ENCODE results near the gene DNM3. TPM values are rescaled to one million over a fixed set of nuclear protein-coding genes. Genes with fewer than 3 reads are reported as not detected.

Gene DNM3
- total RNA-seq, 1 experiment from 2014 or later, result 0.11 TPM

- CTCF ChIA-PET, result interaction anchor here (1.5 kb wide), 1 partner anchor 17 kb away, joined by 4 read pairs; no protein-coding TSS in a partner anchor
- no peak overlapping the region for H3K4me3 Mint-ChIP-seq (ENCODE audit: unreplicated experiment)
- no peak for TF ChIP-seq CTCF (IDR thresholded peaks at IDR 0.05; ENCODE audit: insufficient read depth in 1 of 2, low read depth in 1 of 2, low read length in 1 of 2, severe bottlenecking in 1 of 2, unreplicated experiment in 1 of 2)
- no peak for DNase-seq
- Histone ChIP-seq H3K9me3 (no peaks in the 10 kb centered on the region; the same call in 1 of the 2 replicates), H3K36me3 (ENCODE audit: control insufficient read depth, insufficient read depth, low read length) (no peaks in the 10 kb centered on the region), H3K4me3 (ENCODE audit: low read depth, low read length) (no peak overlapping the region), H3K4me1 (no peaks in the 10 kb centered on the region), H3K27me3 (replicated peaks; ENCODE audit: control insufficient read depth, insufficient read depth, low read length) (no peaks in the 10 kb centered on the region)
- intact Hi-C loops (cut with micrococcal nuclease; ENCODE audit: unreplicated experiment), result no loop called here
- no peaks in the 10 kb centered on the region for H3K9me3 Mint-ChIP-seq (ENCODE audit: unreplicated experiment)
- POLR2A ChIA-PET, result no interaction called here
- BruUV-seq (replicated peaks), result no TSS peak
- no peaks in the 10 kb centered on the region for H3K36me3 Mint-ChIP-seq (ENCODE audit: insufficient read depth, unreplicated experiment)
- no peaks in the 10 kb centered on the region for H3K4me1 Mint-ChIP-seq (ENCODE audit: low read depth, unreplicated experiment)
- H3K27me3 Mint-ChIP-seq (ENCODE audit: insufficient read depth, unreplicated experiment), result peaks cover 6% of the 10 kb centered on the region
- no peak overlapping the region for H3K27ac Mint-ChIP-seq (ENCODE audit: unreplicated experiment)
Measured at GRCh38 chr1:171911506-171911905, 70.2 kb downstream of the DNM3 start.

- Mint-ChIP-seq H3K27ac (ENCODE audit: unreplicated experiment) (no peak overlapping the region), H3K9me3 (ENCODE audit: unreplicated experiment) (no peaks in the 10 kb centered on the region), H3K27me3 (ENCODE audit: insufficient read depth, unreplicated experiment) (peaks cover 3% of the 10 kb centered on the region), H3K4me3 (ENCODE audit: unreplicated experiment) (no peak overlapping the region), H3K4me1 (ENCODE audit: low read depth, unreplicated experiment) (no peaks in the 10 kb centered on the region), H3K36me3 (ENCODE audit: insufficient read depth, unreplicated experiment) (no peaks in the 10 kb centered on the region)
- no peaks in the 10 kb centered on the region for H3K9me3 ChIP-seq
- H3K27me3 ChIP-seq (replicated peaks; ENCODE audit: control insufficient read depth, insufficient read depth, low read length), result no peaks in the 10 kb centered on the region
- DNase-seq, result no peak
- H3K36me3 ChIP-seq (ENCODE audit: control insufficient read depth, insufficient read depth, low read length), result no peaks in the 10 kb centered on the region
- no peak overlapping the region for H3K4me3 ChIP-seq (ENCODE audit: low read depth, low read length)
- CTCF ChIA-PET, result interaction anchor here (1.5 kb wide), 1 partner anchor 16 kb away, joined by 4 read pairs; no protein-coding TSS in a partner anchor
- no peak for TF ChIP-seq CTCF (IDR thresholded peaks at IDR 0.05; ENCODE audit: insufficient read depth in 1 of 2, low read depth in 1 of 2, low read length in 1 of 2, severe bottlenecking in 1 of 2, unreplicated experiment in 1 of 2)
- POLR2A ChIA-PET, result no interaction called here
- no peaks in the 10 kb centered on the region for H3K4me1 ChIP-seq
- intact Hi-C loops (cut with micrococcal nuclease; ENCODE audit: unreplicated experiment), result no loop called here
- no TSS peak for BruUV-seq (replicated peaks)
Measured at GRCh38 chr1:171912509-171913175, 71.3 kb downstream of the DNM3 start.

DNA sequence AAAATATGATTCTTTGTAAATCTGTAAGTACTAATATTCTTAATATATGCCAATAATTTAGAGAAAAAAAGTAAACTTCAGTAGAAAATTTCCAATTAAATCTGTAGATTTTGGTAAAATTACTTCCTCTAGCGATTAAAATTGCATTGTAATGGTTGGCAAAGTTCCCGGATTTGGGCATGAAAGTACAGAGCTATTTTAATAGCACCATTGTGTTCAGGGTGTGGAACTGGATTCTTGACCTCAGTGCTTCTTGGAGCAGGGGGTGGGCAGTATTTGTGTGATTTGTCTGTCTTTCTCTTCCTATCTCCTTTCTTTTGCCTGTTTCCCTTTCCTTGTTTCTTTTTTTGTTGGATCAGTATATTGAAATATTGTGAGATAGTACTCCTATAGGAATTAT lies 72.1 kb downstream of the DNM3 start:
- H3K36me3 Mint-ChIP-seq (ENCODE audit: insufficient read depth, unreplicated experiment), result no peaks in the 10 kb centered on the region
- CTCF ChIA-PET, result no interaction called here
- no peaks in the 10 kb centered on the region for H3K4me1 ChIP-seq

More for the DNA sequence above, 72.1 kb downstream of the DNM3 start:
- TF ChIP-seq CTCF (IDR thresholded peaks at IDR 0.05; ENCODE audit: insufficient read depth in 1 of 2, low read depth in 1 of 2, low read length in 1 of 2, severe bottlenecking in 1 of 2, unreplicated experiment in 1 of 2), result no peak
- Mint-ChIP-seq H3K27me3 (ENCODE audit: insufficient read depth, unreplicated experiment) (peaks cover 3% of the 10 kb centered on the region), H3K4me3 (ENCODE audit: unreplicated experiment) (no peak overlapping the region), H3K9me3 (ENCODE audit: unreplicated experiment) (no peaks in the 10 kb centered on the region), H3K4me1 (ENCODE audit: low read depth, unreplicated experiment) (no peaks in the 10 kb centered on the region), H3K27ac (ENCODE audit: unreplicated experiment) (no peak overlapping the region)
- no peaks in the 10 kb centered on the region for H3K27me3 ChIP-seq (replicated peaks; ENCODE audit: control insufficient read depth, insufficient read depth, low read length)
- H3K36me3 ChIP-seq (ENCODE audit: control insufficient read depth, insufficient read depth, low read length), result no peaks in the 10 kb centered on the region
- intact Hi-C loops (cut with micrococcal nuclease; ENCODE audit: unreplicated experiment), result no loop called here
- no peak for DNase-seq
- POLR2A ChIA-PET, result no interaction called here
- H3K4me3 ChIP-seq (ENCODE audit: low read depth, low read length), result no peak overlapping the region
- no peaks in the 10 kb centered on the region for H3K9me3 ChIP-seq
- no TSS peak for BruUV-seq (replicated peaks)

Data from Caco-2 (cell line).